PFSK-1 (cell line): ENCODE data around the gene DDAH1.

Source experiments
- FOXP2 ChIP-seq: optimal IDR thresholded peaks from 2 replicates; pipeline ENCODE3; 2011; ENCODE audit warnings: borderline replicate concordance, control low read depth, inconsistent platforms; ENCODE audit not compliant: insufficient read depth; ENCODE audit errors: extremely low read length, extremely low read depth
- POLR2AphosphoS5 ChIP-seq: IDR thresholded peaks from 2 replicates; pipeline ENCODE4 v1.6.1; 2012; ENCODE audit warnings: low read depth, mild to moderate bottlenecking, control low read depth, low read length, moderate library complexity
- REST ChIP-seq, 2 experiments: IDR thresholded peaks; 2 replicates each; pipeline versions ENCODE4 v1.6.1 to v1.8.0; 2011 to 2012; ENCODE audit warnings: low read depth in 2 of 2, low read length in 2 of 2, control low read depth in 1 of 2, inconsistent platforms in 1 of 2, mild to moderate bottlenecking in 1 of 2, moderate library complexity in 1 of 2; ENCODE audit not compliant: insufficient read depth in 1 of 2
- SIN3A ChIP-seq: IDR thresholded peaks from 2 replicates; pipeline ENCODE4 v1.6.1; 2012; ENCODE audit warnings: mild to moderate bottlenecking, low read length, moderate library complexity, borderline replicate concordance; ENCODE audit not compliant: insufficient read depth
- TAF1 ChIP-seq: IDR thresholded peaks from 2 replicates; pipeline ENCODE4 v1.6.1; 2012; ENCODE audit warnings: low read length, control low read depth, borderline replicate concordance; ENCODE audit not compliant: insufficient read depth

DDAH1 gene

GRCh38 chr1:85363092-85363491, 101.9 kb downstream of the DDAH1 start:
- TF ChIP-seq POLR2AphosphoS5 (no peak), FOXP2 (no peak), SIN3A (no peak), REST (IDR thresholded peaks at IDR 0.05; ENCODE audit: insufficient read depth in 1 of 2, low read depth in 2 of 2, low read length in 2 of 2) (no peak), TAF1 (no peak)

DNA sequence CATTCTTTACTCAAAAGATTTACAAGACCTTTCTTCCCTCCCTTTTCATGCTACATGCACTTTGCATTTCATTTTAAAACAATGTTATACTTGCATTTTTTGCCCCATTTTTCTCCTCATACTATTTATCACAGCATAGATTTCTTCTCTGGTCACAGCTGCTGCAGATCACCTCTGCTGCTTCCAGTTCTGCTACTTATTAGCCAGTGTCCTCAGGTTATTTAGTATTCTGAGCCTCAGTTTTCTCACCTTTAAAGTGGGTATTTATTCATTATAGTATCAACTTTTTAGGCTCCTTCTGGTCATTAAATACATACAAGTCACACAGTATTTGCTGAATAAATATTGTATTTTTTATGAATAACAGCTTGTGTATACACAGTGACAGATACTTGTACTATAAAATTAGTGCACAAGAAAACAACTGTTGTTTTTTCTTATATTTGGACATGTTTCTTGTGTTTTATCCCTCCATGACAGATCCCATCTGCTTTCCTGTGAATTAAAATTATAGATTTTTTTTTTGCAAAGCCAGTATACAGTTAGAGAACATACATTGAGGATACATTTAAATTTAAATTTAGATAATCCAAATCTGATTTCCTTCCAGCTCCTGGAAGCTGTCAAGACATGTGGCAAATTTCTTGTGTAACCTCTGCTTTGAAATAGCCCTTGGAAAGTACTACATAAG, 103.2 kb downstream of the DDAH1 start:
- TF ChIP-seq SIN3A (no peak), POLR2AphosphoS5 (no peak), TAF1 (no peak), FOXP2 (no peak), REST (IDR thresholded peaks at IDR 0.05; ENCODE audit: insufficient read depth in 1 of 2, low read depth in 2 of 2, low read length in 2 of 2) (no peak)

GRCh38 chr1:85360730-85361493, 104.0 kb downstream of the DDAH1 start:
- TF ChIP-seq SIN3A = no peak
- TF ChIP-seq REST (IDR thresholded peaks at IDR 0.05; ENCODE audit: insufficient read depth in 1 of 2, low read depth in 2 of 2, low read length in 2 of 2) = no peak
- TF ChIP-seq FOXP2 = no peak
- no peak for TF ChIP-seq POLR2AphosphoS5
- TF ChIP-seq TAF1 = no peak

DNA sequence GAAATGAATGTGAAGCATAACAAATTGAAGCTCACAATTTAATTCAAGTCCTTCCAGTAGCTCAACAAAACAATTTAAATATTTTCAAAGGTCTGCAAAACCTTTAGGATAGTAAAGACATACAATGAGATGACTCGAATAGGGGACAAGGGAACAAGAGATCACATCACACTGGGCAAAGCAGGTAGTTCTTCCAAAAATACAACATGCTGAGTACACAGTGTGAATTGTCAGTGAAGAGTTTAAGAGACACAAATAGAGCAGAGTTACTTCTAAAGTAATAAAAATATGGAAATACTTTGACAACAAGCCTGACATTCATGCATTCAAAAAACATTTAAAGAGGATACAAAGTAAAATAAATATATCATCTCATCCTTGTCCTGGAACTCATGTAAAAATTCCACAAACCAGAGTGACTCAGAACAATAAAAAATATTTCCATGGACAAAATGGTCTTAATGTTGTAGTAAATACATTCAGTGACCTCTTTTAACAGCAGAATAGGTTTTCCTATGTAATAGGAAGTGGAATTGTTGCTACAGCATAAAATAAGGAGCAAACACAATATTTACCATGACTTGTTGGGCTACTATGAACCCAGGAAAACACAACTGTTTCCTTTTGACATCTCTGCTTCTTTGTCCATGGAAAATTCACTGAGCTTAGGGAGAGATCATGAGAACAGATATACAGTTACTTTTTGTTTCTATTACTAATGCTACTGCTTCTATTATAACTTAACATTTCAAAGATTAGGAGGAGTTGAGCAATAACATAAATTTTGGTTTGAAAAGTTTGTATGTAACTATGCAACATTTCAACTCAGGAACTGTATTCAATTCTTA, 104.9 kb downstream of the DDAH1 start:
- TF ChIP-seq SIN3A (no peak), TAF1 (no peak), POLR2AphosphoS5 (no peak)

DNA sequence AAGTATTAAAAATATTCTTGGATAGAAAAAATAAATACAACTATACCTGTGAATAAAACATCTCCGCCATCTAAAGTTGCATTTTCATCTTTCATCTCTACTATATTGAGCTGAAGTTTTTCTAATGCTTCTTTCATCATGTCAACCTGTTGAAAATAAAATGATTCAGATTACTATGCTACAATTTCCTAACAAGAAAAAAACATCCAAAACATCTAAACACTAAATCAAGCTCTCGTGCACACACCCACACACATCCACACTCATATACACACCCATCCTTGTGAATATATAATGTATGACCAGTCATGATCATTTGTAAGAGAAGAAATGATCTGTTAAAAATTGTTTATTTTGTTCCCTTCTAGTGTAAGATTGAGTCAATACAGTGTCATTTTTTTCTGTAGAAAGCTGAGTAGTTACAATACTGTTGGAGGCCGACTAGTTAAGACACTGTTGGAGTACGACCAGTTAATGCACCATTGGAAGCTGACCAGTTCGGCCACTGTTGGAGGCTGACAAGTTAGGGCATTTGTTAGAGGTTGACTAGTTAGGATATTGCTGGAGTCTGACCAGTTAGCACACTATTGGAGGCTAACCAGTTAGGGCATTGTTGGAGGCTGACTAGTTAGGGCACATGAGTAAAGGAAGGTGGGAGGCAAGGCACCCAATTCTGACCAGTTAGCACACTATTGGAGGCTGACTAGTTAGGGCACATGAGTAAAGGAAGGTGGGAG, 106.1 kb downstream of the DDAH1 start:
- no peak for TF ChIP-seq POLR2AphosphoS5
- no peak for TF ChIP-seq FOXP2
- TF ChIP-seq TAF1 = no peak
- TF ChIP-seq REST (IDR thresholded peaks at IDR 0.05; ENCODE audit: insufficient read depth in 1 of 2, low read depth in 2 of 2, low read length in 2 of 2) = no peak
- TF ChIP-seq SIN3A = no peak
